EL (cell line): Measurements from ENCODE around the gene HERC3.
A peak's percentile ranks its signal among the peaks of the same experiment; 100 is the strongest.

Source experiments
- DNase-seq: peaks from one replicate; pipeline ENCODE4 v3.0.0-alpha.2; 2016

HERC3 gene

GRCh38 chr4:88660446-88661294, 68.4 kb downstream of the HERC3 start:
- DNase-seq = peak; percentile 28

- peak; percentile 80 for DNase-seq
These were observed 69.5 kb downstream of the HERC3 start for GRCh38 chr4:88661739-88662138.

- DNase-seq = peak; percentile 31
These were observed 80.7 kb downstream of the HERC3 start for GRCh38 chr4:88672987-88673386.

- DNase-seq = no peak
These were observed 81.6 kb downstream of the HERC3 start for GRCh38 chr4:88673886-88674285.

- peak; percentile 21 for DNase-seq
These were observed 82.3 kb downstream of the HERC3 start for GRCh38 chr4:88674565-88674964.

- DNase-seq = peak; percentile 62
These were observed 82.7 kb downstream of the HERC3 start for GRCh38 chr4:88674979-88675378.

- no peak for DNase-seq
These were observed 83.3 kb downstream of the HERC3 start for GRCh38 chr4:88675543-88675942.

GRCh38 chr4:88681209-88681608, 88.9 kb downstream of the HERC3 start:
- DNase-seq = no peak

GRCh38 chr4:88690355-88690754, 98.1 kb downstream of the HERC3 start:
- DNase-seq = peak; percentile 39

- DNase-seq = no peak
These were observed 101.5 kb downstream of the HERC3 start for GRCh38 chr4:88693792-88694191.

GRCh38 chr4:88696630-88697029, 104.3 kb downstream of the HERC3 start:
- DNase-seq = no peak

- DNase-seq = peak; percentile 29
These were observed 104.9 kb downstream of the HERC3 start for GRCh38 chr4:88697141-88697540.

GRCh38 chr4:88697588-88698329, 105.5 kb downstream of the HERC3 start, which contains the start of gene NAP1L5:
Gene NAP1L5, minus strand, starts transcription at chr4:88697829. Its CDS starts 75 bp downstream, at chr4:88697754.
- DNase-seq = peak; percentile 66

GRCh38 chr4:88698519-88698918, 106.2 kb downstream of the HERC3 start:
- no peak for DNase-seq

GRCh38 chr4:88702782-88703181, 110.5 kb downstream of the HERC3 start:
- no peak for DNase-seq

- DNase-seq = no peak
These were observed 112.9 kb downstream of the HERC3 start for GRCh38 chr4:88705223-88705622.

- peak; percentile 51 for DNase-seq
These were observed 113.7 kb downstream of the HERC3 start for GRCh38 chr4:88705805-88706492.

- DNase-seq = peak; percentile 55
These were observed 114.3 kb downstream of the HERC3 start for GRCh38 chr4:88706574-88706973.

- no peak for DNase-seq
These were observed 117.7 kb downstream of the HERC3 start for GRCh38 chr4:88709989-88710388.

- DNase-seq = no peak
These were observed 121.5 kb downstream of the HERC3 start for GRCh38 chr4:88713782-88714181.

GRCh38 chr4:88718098-88718497, 125.8 kb downstream of the HERC3 start:
- no peak for DNase-seq

- no peak for DNase-seq
These were observed 127.1 kb downstream of the HERC3 start for GRCh38 chr4:88719381-88719780.
